OCI-LY7 (cell line): ENCODE measurements around the gene HIF3A. TPM values are rescaled to one million over a fixed set of nuclear protein-coding genes. Genes with fewer than 3 reads are reported as not detected.
A peak's percentile ranks its signal among the peaks of the same experiment; 100 is the strongest.

Experiments used
- BruUV-seq: library from RNA; stranded (reverse); fragments of 400-500 nt; replicated peaks from 2 replicates; lab custom pipeline; 2021; lab: Mats Ljungman, UMichigan
- CTCF ChIA-PET: fragments of 300-600 bp; sonication (Branson Sonifier 250); formaldehyde crosslinking; loops from one replicate; lab custom pipeline; 2022; ENCODE audit warnings: antibody characterized with exemption; ENCODE audit not compliant: unreplicated experiment; lab: Charles Lee
- POLR2A ChIA-PET: fragments of 300-600 bp; sonication (Branson Sonifier 250); formaldehyde crosslinking; loops from one replicate; lab custom pipeline; 2022; ENCODE audit warnings: antibody characterized with exemption; lab: Charles Lee
- DNase-seq: peaks from one replicate; pipeline ENCODE4 v3.0.0-alpha.2; 2015; ENCODE audit warnings: low spot score
- H2AFZ ChIP-seq: fragments of 200-600 bp; sonication (generic), shearing (Covaris generic); 2 replicates; pipeline ENCODE4 v1.6.1; 2014; ENCODE audit warnings: mild to moderate bottlenecking, antibody characterized with exemption, low read length, moderate library complexity
- H3K27ac ChIP-seq: fragments of 200-600 bp; sonication (generic); 2 replicates; pipeline ENCODE4 v1.5.1; 2014; ENCODE audit warnings: mixed run types, low read depth, mild to moderate bottlenecking, moderate library complexity, low read length, inconsistent platforms; ENCODE audit not compliant: poor library complexity, severe bottlenecking
- H3K36me3 ChIP-seq: fragments of 200-600 bp; sonication (generic); 2 replicates; pipeline ENCODE4 v1.6.1; 2014; ENCODE audit warnings: mild to moderate bottlenecking, antibody characterized with exemption, low read length, moderate library complexity, mixed read lengths; ENCODE audit not compliant: insufficient read depth
- H3K4me1 ChIP-seq: fragments of 200-600 bp; sonication (generic); 2 replicates; pipeline ENCODE4 v1.5.1; 2014; ENCODE audit warnings: mild to moderate bottlenecking, low read length; ENCODE audit not compliant: insufficient read depth, poor library complexity, severe bottlenecking
- H3K4me2 ChIP-seq: fragments of 200-600 bp; sonication (generic); 2 replicates; pipeline ENCODE4 v1.6.1; 2014; ENCODE audit warnings: mild to moderate bottlenecking, low read length
- H3K4me3 ChIP-seq: fragments of 200-600 bp; sonication (generic); 2 replicates; pipeline ENCODE4 v1.5.1; 2014; ENCODE audit warnings: mild to moderate bottlenecking, low read depth, low read length; ENCODE audit not compliant: poor library complexity, severe bottlenecking
- H3K79me2 ChIP-seq: fragments of 200-600 bp; sonication (generic); 2 replicates; pipeline ENCODE4 v1.6.1; 2016; ENCODE audit warnings: low read depth, mild to moderate bottlenecking, low read length, moderate library complexity, mixed read lengths; ENCODE audit not compliant: insufficient read depth
- H3K9me2 ChIP-seq: fragments of 200-600 bp; sonication (generic); 2 replicates; pipeline ENCODE4 v1.6.1; 2016; ENCODE audit warnings: mild to moderate bottlenecking, low read length, mixed read lengths; ENCODE audit not compliant: insufficient read depth
- H3K9me3 ChIP-seq: fragments of 200-600 bp; sonication (generic); 2 replicates; pipeline ENCODE4 v1.6.1; 2014; ENCODE audit warnings: mild to moderate bottlenecking, mixed run types, low read length, mixed read lengths
- H4K20me1 ChIP-seq: fragments of 200-600 bp; sonication (generic); 2 replicates; pipeline ENCODE4 v1.6.1; 2014; ENCODE audit warnings: mild to moderate bottlenecking, antibody characterized with exemption, low read length, moderate library complexity, mixed read lengths; ENCODE audit not compliant: insufficient read depth
- CTCF ChIP-seq: fragments of 200-600 bp; sonication (generic); conservative IDR thresholded peaks from 2 replicates; pipeline ENCODE4 v1.5.1; 2014; ENCODE audit warnings: mild to moderate bottlenecking, antibody characterized with exemption, low read length, moderate library complexity, mixed read lengths
- EZH2phosphoT487 ChIP-seq: fragments of 200-600 bp; sonication (generic); IDR thresholded peaks from 2 replicates; pipeline ENCODE4 v1.6.1; 2018; ENCODE audit warnings: low read depth, borderline replicate concordance, mild to moderate bottlenecking, mixed run types, antibody characterized with exemption, low read length, moderate library complexity, mixed read lengths
- intact Hi-C: fragments of 100-400 bp; cut with micrococcal nuclease; formaldehyde crosslinking; loops from one replicate; pipeline ENCODE4 v1.10.0; 2022; ENCODE audit not compliant: unreplicated experiment
- total RNA-seq, 2 experiments: library from RNA; depleted of rRNA in 1 of 2; stranded (reverse); fragments of >200 nt in 1 of 2; shearing (Covaris generic) in 1 of 2; gene quantifications; 2 replicates each; pipeline ENCODE4 v1.2.3, GENCODE V29; 2014 to 2022

The HIF3A gene
- total RNA-seq, 2 experiments from 2014 or later = not detected

- H3K4me3 ChIP-seq = peak within 1 kb of the TSS; percentile 100
- H3K9me3 ChIP-seq = no peaks in the 10 kb centered on the region
- H3K4me2 ChIP-seq = peak within 1 kb of the TSS; percentile 95
- H3K4me1 ChIP-seq = peaks cover 49% of the 10 kb centered on the region
- no TSS peak for BruUV-seq
- POLR2A ChIA-PET = interaction anchor here (0.6 to 1.4 kb wide), 5 partner anchors 9 to 381 kb away, joined by 3 to 4 read pairs (median 3); no protein-coding TSS in a partner anchor
- H4K20me1 ChIP-seq = 0 out of 2 replicates have a peak, but pooled peaks cover 5% of the 10 kb centered on the region
- peak; percentile 96 for DNase-seq
- H3K79me2 ChIP-seq = peaks cover 50% of the 10 kb centered on the region
- H2AFZ ChIP-seq = peak within 1 kb of the TSS; percentile 64
- intact Hi-C loops = loop anchor here (2.0 kb wide), 1 partner anchor 48 kb away; no protein-coding TSS in a partner anchor
- TF ChIP-seq EZH2phosphoT487 = no peak
- peak; percentile 100 for TF ChIP-seq CTCF
- CTCF ChIA-PET = no interaction called here
- H3K27ac ChIP-seq = peak within 1 kb of the TSS; percentile 75
- peaks cover 20% of the 10 kb centered on the region for H3K36me3 ChIP-seq
- H3K9me2 ChIP-seq = no peaks in the 10 kb centered on the region
These were observed 50.2 kb downstream of the HIF3A start, which contains the start of gene PPP5C for GRCh38 chr19:46346821-46347571. Gene PPP5C (plus strand): TSS chr19:46347087. CDS start chr19:46347097, 10 bp downstream.

GRCh38 chr19:46347572-46347883 lies 50.7 kb downstream of the HIF3A start:
- Histone ChIP-seq H3K4me2 (peak overlapping the region; percentile 95), H3K4me3 (peak overlapping the region; percentile 100), H3K9me3 (no peaks in the 10 kb centered on the region), H3K36me3 (peaks cover 24% of the 10 kb centered on the region), H2AFZ (peak overlapping the region; percentile 64; the same call in 1 of the 2 replicates), H3K27ac (peak overlapping the region; percentile 75), H3K4me1 (peaks cover 54% of the 10 kb centered on the region), H3K9me2 (no peaks in the 10 kb centered on the region), H4K20me1 (0 out of 2 replicates have a peak, but pooled peaks cover 5% of the 10 kb centered on the region), H3K79me2 (peaks cover 54% of the 10 kb centered on the region)
- DNase-seq = no peak
- POLR2A ChIA-PET = interaction anchor here (0.6 to 1.4 kb wide), 4 partner anchors 22 to 380 kb away, joined by 3 to 4 read pairs (median 4); no protein-coding TSS in a partner anchor
- CTCF ChIA-PET = no interaction called here
- intact Hi-C loops = loop anchor here (2.0 kb wide), 1 partner anchor 47 kb away; no protein-coding TSS in a partner anchor
- peak; percentile 70; the same call in 1 of the 2 replicates for TF ChIP-seq CTCF
- no peak for TF ChIP-seq EZH2phosphoT487
- no TSS peak for BruUV-seq
